ENCODE data around the gene PLCL1.

DNA sequence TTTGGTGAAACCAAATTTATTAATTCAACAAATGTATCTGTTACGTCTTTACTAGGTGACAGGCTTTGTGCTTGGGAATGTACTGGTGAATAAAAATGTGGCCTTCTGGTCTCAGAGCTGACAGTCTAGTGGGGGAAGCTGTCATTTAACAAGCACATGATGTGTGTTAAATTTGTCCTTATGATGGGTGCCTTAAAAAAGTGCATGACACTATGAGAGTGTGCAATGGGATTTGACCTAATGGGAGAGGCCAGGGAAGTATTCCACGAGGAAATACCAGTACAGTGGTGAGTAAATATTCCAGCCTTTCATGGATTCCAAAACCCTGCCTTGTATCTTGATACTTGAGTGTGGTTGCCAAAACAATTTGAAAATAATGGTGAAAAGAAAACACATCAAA is 308.9 kb downstream of the PLCL1 start:
- no peak for TF ChIP-seq POLR2A (IDR thresholded peaks at IDR 0.05)
- TF ChIP-seq, protein P1, sequence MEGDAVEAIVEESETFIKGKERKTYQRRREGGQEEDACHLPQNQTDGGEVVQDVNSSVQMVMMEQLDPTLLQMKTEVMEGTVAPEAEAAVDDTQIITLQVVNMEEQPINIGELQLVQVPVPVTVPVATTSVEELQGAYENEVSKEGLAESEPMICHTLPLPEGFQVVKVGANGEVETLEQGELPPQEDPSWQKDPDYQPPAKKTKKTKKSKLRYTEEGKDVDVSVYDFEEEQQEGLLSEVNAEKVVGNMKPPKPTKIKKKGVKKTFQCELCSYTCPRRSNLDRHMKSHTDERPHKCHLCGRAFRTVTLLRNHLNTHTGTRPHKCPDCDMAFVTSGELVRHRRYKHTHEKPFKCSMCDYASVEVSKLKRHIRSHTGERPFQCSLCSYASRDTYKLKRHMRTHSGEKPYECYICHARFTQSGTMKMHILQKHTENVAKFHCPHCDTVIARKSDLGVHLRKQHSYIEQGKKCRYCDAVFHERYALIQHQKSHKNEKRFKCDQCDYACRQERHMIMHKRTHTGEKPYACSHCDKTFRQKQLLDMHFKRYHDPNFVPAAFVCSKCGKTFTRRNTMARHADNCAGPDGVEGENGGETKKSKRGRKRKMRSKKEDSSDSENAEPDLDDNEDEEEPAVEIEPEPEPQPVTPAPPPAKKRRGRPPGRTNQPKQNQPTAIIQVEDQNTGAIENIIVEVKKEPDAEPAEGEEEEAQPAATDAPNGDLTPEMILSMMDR (IDR thresholded peaks at IDR 0.05) = no peak
